ENCODE results near the gene PRIM2.
"Not testable (repeated sequence)": the region's sequence is repeated elsewhere in the genome, so short reads cannot be mapped to it uniquely, and the experiment has no call there.

Gene PRIM2

GRCh38 chr6:57481121-57481520 is 163.7 kb downstream of the PRIM2 start:
- not testable (repeated sequence) for DNase-seq; H3K4me1 ChIP-seq (ENCODE audit: control insufficient read depth, insufficient read depth, low read length, poor library complexity, severe bottlenecking); H3K27ac ChIP-seq (ENCODE audit: insufficient read depth, low read length, poor library complexity, severe bottlenecking); H3K4me3 ChIP-seq (ENCODE audit: insufficient read depth, low read depth, low read length, poor library complexity, severe bottlenecking); H3K36me3 ChIP-seq (ENCODE audit: control insufficient read depth, insufficient read depth, low read length); H3K9me3 ChIP-seq (ENCODE audit: control insufficient read depth, low read length); H3K27me3 ChIP-seq (replicated peaks; ENCODE audit: control insufficient read depth, insufficient read depth, low read length, poor library complexity, severe bottlenecking)

GRCh38 chr6:57482471-57482870 is 165.0 kb downstream of the PRIM2 start:
- DNase-seq; H3K36me3 ChIP-seq (ENCODE audit: control insufficient read depth, insufficient read depth, low read length); H3K9me3 ChIP-seq (ENCODE audit: control insufficient read depth, low read length); H3K4me1 ChIP-seq (ENCODE audit: control insufficient read depth, insufficient read depth, low read length, poor library complexity, severe bottlenecking); H3K27ac ChIP-seq (ENCODE audit: insufficient read depth, low read length, poor library complexity, severe bottlenecking); H3K27me3 ChIP-seq (replicated peaks; ENCODE audit: control insufficient read depth, insufficient read depth, low read length, poor library complexity, severe bottlenecking); H3K4me3 ChIP-seq (ENCODE audit: insufficient read depth, low read depth, low read length, poor library complexity, severe bottlenecking): not testable (repeated sequence)

DNA sequence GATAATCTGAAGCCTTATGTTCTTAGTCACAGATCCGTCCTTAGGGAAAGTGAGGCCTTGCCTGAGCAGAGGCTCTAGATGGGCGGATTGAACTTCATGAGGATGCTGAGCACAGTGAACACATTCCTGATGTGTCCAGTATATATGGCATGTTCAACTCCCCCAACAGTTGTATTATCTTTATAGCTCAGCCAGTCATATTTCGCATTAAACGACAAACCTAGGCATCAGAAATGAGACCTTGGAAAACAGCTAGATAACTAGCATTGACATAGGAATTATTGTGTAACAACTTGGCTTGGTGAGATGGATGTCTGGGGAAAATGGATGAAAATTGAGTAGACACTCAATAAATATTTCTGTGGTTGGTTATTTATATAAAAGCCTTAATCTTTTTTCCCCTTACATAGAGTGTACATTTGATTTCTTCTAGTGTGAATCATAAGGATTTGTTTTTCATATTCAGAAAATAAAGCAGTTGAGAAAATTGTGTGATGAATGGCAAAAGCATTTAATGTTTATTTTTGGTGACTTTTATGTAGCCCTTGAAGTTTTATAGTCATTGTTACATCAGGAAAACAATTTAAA is 169.2 kb downstream of the PRIM2 start:
- H3K4me1 ChIP-seq (ENCODE audit: control insufficient read depth, insufficient read depth, low read length, poor library complexity, severe bottlenecking); H3K27me3 ChIP-seq (replicated peaks; ENCODE audit: control insufficient read depth, insufficient read depth, low read length, poor library complexity, severe bottlenecking); H3K36me3 ChIP-seq (ENCODE audit: control insufficient read depth, insufficient read depth, low read length); DNase-seq; H3K4me3 ChIP-seq (ENCODE audit: insufficient read depth, low read depth, low read length, poor library complexity, severe bottlenecking); H3K9me3 ChIP-seq (ENCODE audit: control insufficient read depth, low read length); H3K27ac ChIP-seq (ENCODE audit: insufficient read depth, low read length, poor library complexity, severe bottlenecking): not testable (repeated sequence)

- not testable (repeated sequence) for H3K9me3 ChIP-seq (ENCODE audit: control insufficient read depth, low read length); H3K4me1 ChIP-seq (ENCODE audit: control insufficient read depth, insufficient read depth, low read length, poor library complexity, severe bottlenecking); H3K27ac ChIP-seq (ENCODE audit: insufficient read depth, low read length, poor library complexity, severe bottlenecking); DNase-seq; H3K36me3 ChIP-seq (ENCODE audit: control insufficient read depth, insufficient read depth, low read length); H3K4me3 ChIP-seq (ENCODE audit: insufficient read depth, low read depth, low read length, poor library complexity, severe bottlenecking); H3K27me3 ChIP-seq (replicated peaks; ENCODE audit: control insufficient read depth, insufficient read depth, low read length, poor library complexity, severe bottlenecking)
Measured at GRCh38 chr6:57488551-57488950, 171.1 kb downstream of the PRIM2 start.

GRCh38 chr6:57489887-57490286 is 172.5 kb downstream of the PRIM2 start:
- not testable (repeated sequence) for DNase-seq

GRCh38 chr6:57491795-57492194 is 174.4 kb downstream of the PRIM2 start:
- not testable (repeated sequence) for H3K27ac ChIP-seq (ENCODE audit: insufficient read depth, low read length, poor library complexity, severe bottlenecking); H3K27me3 ChIP-seq (replicated peaks; ENCODE audit: control insufficient read depth, insufficient read depth, low read length, poor library complexity, severe bottlenecking); H3K4me3 ChIP-seq (ENCODE audit: insufficient read depth, low read depth, low read length, poor library complexity, severe bottlenecking); H3K4me1 ChIP-seq (ENCODE audit: control insufficient read depth, insufficient read depth, low read length, poor library complexity, severe bottlenecking); H3K9me3 ChIP-seq (ENCODE audit: control insufficient read depth, low read length); H3K36me3 ChIP-seq (ENCODE audit: control insufficient read depth, insufficient read depth, low read length); DNase-seq

More at GRCh38 chr6:57489887-57490286, 172.5 kb downstream of the PRIM2 start:
- H3K36me3 ChIP-seq (ENCODE audit: control insufficient read depth, insufficient read depth, low read length); H3K4me3 ChIP-seq (ENCODE audit: insufficient read depth, low read depth, low read length, poor library complexity, severe bottlenecking); H3K4me1 ChIP-seq (ENCODE audit: control insufficient read depth, insufficient read depth, low read length, poor library complexity, severe bottlenecking); H3K27me3 ChIP-seq (replicated peaks; ENCODE audit: control insufficient read depth, insufficient read depth, low read length, poor library complexity, severe bottlenecking); H3K27ac ChIP-seq (ENCODE audit: insufficient read depth, low read length, poor library complexity, severe bottlenecking); H3K9me3 ChIP-seq (ENCODE audit: control insufficient read depth, low read length): not testable (repeated sequence)

DNA sequence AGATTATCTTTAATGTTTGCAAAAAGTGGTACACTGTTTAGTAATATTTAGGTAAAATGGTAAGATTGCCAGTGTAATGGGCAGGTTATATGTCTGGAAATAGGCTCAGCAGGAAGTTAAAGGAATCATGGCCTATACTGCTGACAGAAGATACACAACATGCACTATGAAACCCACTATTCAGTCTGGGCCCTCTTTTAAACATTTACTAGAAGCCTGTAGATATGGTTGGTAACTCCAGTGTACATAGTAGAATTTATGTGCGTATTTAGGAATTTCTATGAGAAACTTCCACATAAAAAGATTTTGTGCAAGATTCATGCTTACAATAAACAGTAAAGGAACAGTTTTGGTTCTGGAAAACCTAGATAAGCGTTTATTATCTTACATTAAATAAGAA is 178.8 kb downstream of the PRIM2 start:
- not testable (repeated sequence) for H3K27me3 ChIP-seq (replicated peaks; ENCODE audit: control insufficient read depth, insufficient read depth, low read length, poor library complexity, severe bottlenecking); H3K9me3 ChIP-seq (ENCODE audit: control insufficient read depth, low read length); H3K27ac ChIP-seq (ENCODE audit: insufficient read depth, low read length, poor library complexity, severe bottlenecking); H3K4me1 ChIP-seq (ENCODE audit: control insufficient read depth, insufficient read depth, low read length, poor library complexity, severe bottlenecking); H3K4me3 ChIP-seq (ENCODE audit: insufficient read depth, low read depth, low read length, poor library complexity, severe bottlenecking); DNase-seq; H3K36me3 ChIP-seq (ENCODE audit: control insufficient read depth, insufficient read depth, low read length)

DNA sequence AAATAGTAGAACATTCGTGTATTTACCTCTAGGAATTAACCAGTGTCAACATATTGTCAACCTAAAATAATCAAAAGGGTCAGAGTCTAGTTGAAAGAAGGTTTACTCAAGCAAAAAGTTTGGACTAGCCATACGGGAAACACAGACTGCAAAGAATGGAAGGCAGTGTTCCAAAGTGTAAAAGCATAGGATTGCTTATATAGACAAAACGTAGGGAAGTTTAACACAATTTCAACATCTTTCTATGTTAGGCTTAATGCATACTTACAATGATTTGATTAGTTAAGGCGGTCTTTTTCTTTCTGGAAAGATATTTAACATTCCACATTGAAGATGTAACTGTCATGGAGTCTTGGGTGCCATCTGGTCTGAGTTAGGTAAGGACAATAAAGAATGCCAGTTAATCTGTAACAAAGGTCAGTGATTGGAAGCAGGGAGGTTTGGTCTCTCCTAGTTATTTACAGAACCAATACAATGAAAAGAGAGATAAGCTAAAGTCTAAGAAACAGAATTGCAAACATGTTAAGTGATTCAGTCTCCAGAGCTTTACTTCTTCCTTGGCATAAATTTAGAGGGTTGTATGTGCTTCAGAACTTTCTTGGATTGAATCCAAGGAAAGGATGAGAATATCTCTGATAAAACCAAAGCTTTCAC is 183.1 kb downstream of the PRIM2 start:
- not testable (repeated sequence) for H3K9me3 ChIP-seq (ENCODE audit: control insufficient read depth, low read length); H3K27ac ChIP-seq (ENCODE audit: insufficient read depth, low read length, poor library complexity, severe bottlenecking); H3K4me1 ChIP-seq (ENCODE audit: control insufficient read depth, insufficient read depth, low read length, poor library complexity, severe bottlenecking); H3K27me3 ChIP-seq (replicated peaks; ENCODE audit: control insufficient read depth, insufficient read depth, low read length, poor library complexity, severe bottlenecking); DNase-seq; H3K4me3 ChIP-seq (ENCODE audit: insufficient read depth, low read depth, low read length, poor library complexity, severe bottlenecking); H3K36me3 ChIP-seq (ENCODE audit: control insufficient read depth, insufficient read depth, low read length)

- H3K27me3 ChIP-seq (replicated peaks; ENCODE audit: control insufficient read depth, insufficient read depth, low read length, poor library complexity, severe bottlenecking); H3K4me1 ChIP-seq (ENCODE audit: control insufficient read depth, insufficient read depth, low read length, poor library complexity, severe bottlenecking); H3K27ac ChIP-seq (ENCODE audit: insufficient read depth, low read length, poor library complexity, severe bottlenecking); H3K36me3 ChIP-seq (ENCODE audit: control insufficient read depth, insufficient read depth, low read length); H3K4me3 ChIP-seq (ENCODE audit: insufficient read depth, low read depth, low read length, poor library complexity, severe bottlenecking); DNase-seq; H3K9me3 ChIP-seq (ENCODE audit: control insufficient read depth, low read length): not testable (repeated sequence)
Measured at GRCh38 chr6:57502387-57502786, 185.0 kb downstream of the PRIM2 start.

GRCh38 chr6:57505251-57505650 is 187.8 kb downstream of the PRIM2 start:
- not testable (repeated sequence) for H3K4me3 ChIP-seq (ENCODE audit: insufficient read depth, low read depth, low read length, poor library complexity, severe bottlenecking); DNase-seq; H3K4me1 ChIP-seq (ENCODE audit: control insufficient read depth, insufficient read depth, low read length, poor library complexity, severe bottlenecking); H3K27ac ChIP-seq (ENCODE audit: insufficient read depth, low read length, poor library complexity, severe bottlenecking); H3K9me3 ChIP-seq (ENCODE audit: control insufficient read depth, low read length); H3K27me3 ChIP-seq (replicated peaks; ENCODE audit: control insufficient read depth, insufficient read depth, low read length, poor library complexity, severe bottlenecking); H3K36me3 ChIP-seq (ENCODE audit: control insufficient read depth, insufficient read depth, low read length)
